HG03097 (cell line): Measurements from ENCODE around the gene PRRT2.
"Not testable (repeated sequence)": the region's sequence is repeated elsewhere in the genome, so short reads cannot be mapped to it uniquely, and the experiment has no call there.

Experiments used
- ATAC-seq: cut with Tn5 transposase; IDR thresholded peaks from one replicate; pipeline ENCODE4 v1.9.1; 2021; ENCODE audit not compliant: unreplicated experiment, low FRiP score

PRRT2 gene

DNA sequence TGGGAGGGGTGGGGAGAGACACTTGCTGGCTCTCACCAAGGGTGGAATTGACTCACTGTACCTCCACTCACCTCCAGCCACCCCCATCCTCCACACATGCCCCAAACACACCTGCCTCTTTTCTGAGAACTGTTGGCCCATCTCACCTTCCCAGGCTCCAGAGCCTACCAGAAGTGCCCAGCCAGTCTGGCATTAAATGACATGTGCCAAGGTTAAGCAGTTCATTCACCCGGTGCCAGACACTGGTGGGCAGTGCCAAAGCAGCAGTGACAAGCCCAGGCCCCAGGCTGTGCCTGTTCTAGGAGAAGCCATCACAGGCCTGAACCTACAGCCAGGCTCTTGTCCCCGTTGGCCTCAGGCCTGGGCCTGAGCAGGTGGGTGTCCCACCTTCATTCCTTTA, 19.5 kb downstream of the PRRT2 start:
- no peak for ATAC-seq

GRCh38 chr16:29833219-29833618, 21.2 kb downstream of the PRRT2 start:
- not testable (repeated sequence) for ATAC-seq

GRCh38 chr16:29834079-29834478, 22.1 kb downstream of the PRRT2 start:
- ATAC-seq = no peak

GRCh38 chr16:29835926-29836325, 23.9 kb downstream of the PRRT2 start:
- ATAC-seq = no peak

DNA sequence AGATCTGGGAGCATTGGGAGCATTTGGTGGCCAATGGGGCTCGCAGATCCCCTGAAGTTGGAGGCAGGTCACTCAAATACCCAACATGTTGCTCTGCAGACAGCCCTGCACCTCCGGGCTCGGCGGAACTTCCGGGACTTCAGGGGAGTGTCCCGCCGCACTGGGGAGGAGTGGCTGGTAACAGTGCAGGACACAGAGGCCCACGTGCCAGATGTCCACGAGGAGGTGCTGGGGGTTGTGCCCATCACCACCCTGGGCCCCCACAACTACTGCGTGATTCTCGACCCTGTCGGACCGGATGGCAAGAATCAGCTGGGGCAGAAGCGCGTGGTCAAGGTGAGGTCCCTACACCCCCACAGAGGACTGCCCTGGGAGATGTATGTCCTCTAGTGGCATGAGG, 24.6 kb downstream of the PRRT2 start:
- no peak for ATAC-seq

- ATAC-seq = no peak
Measured at GRCh38 chr16:29837841-29838240, 25.8 kb downstream of the PRRT2 start.

GRCh38 chr16:29839822-29840221, 27.8 kb downstream of the PRRT2 start:
- no peak for ATAC-seq

GRCh38 chr16:29840240-29840639, 28.2 kb downstream of the PRRT2 start:
- no peak for ATAC-seq

- ATAC-seq = no peak
Measured at GRCh38 chr16:29841631-29842030, 29.6 kb downstream of the PRRT2 start.

- no peak for ATAC-seq
Measured at GRCh38 chr16:29842732-29843346, 30.8 kb downstream of the PRRT2 start.

DNA sequence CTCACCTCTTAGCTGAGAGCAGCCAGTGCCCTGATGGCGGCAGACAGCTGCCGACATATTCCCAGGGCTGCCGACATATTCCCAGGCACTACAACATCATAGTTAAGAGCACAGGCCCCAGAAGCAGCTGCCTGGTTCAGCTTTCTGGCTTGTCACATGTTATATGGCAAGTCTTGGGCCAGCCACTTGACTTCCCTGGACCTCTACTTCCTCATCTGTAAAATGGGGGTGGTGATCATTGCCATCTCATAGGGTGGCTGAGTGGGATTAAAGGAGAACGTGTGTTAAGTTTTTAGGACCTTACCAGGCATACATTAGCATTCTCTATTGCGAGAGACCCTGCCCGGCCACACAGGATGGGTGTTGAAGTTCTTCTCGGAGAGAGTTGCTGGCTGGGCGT, 31.9 kb downstream of the PRRT2 start:
- no peak for ATAC-seq

- ATAC-seq = no peak
Measured at GRCh38 chr16:29844575-29845331, 32.8 kb downstream of the PRRT2 start.

GRCh38 chr16:29845656-29846055, 33.7 kb downstream of the PRRT2 start:
- ATAC-seq = no peak

DNA sequence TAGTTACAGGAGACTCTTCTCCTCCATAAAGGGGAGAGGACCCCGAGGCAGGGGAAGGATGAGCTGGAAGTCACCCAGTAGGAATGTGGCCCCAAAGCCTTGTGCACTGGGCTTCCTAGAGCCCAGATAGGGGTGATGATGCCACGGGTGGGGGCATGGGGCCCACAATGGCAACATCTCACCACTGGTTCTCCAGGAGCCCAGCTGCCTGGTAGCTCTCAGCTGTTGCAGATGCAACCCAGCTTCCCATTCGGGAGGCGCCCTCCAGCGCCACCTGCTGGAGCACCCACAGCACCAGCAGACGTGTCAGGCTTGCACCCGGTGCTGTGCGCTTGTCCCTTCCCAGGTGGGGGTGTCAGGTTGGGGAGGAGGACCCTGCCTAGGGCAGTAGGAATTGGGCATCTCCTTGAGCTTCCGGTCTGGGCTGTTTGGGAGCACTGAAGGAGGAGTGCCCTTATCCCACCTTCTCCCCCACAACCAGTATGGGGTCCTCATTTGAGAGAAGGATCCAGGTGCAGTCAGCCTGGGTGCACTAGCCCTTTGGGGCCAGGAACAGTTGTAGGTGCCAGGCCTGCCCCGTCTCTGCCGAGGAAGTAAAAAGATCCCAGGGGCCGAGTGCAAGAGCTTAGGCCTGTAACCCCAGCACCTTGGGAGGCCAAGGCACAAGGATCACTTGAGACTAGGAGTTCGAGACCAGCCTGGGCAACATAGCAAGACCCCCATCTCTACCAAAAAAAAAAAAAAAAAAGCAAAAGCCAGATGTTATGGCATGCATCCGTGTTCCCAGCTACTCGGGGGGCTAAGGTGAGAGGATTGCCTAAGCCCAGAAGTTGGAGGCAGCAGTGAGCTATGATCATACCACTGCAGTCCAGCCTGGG, 36.7 kb downstream of the PRRT2 start:
- ATAC-seq = no peak

DNA sequence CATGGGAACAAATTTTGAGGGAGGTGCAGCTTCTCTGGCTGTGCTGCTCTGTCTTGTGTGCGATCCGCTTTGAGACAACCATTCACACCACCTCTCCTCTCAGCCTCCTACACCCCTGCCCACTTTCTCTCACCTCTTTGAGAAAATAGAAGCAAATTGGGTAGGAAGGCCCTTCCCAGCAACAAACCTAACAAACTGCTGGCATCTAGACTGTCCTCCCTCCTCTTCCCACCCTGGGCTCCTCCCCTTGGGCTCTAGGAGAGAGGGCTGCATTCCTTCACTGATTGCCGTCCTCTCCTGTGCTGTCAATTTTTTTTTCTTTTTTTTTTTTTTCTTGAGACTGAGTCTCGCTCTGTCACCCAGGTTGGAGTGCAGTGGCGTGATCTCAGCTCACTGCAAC, 37.5 kb downstream of the PRRT2 start:
- no peak for ATAC-seq

GRCh38 chr16:29850998-29851397, 39.0 kb downstream of the PRRT2 start:
- ATAC-seq = no peak

DNA sequence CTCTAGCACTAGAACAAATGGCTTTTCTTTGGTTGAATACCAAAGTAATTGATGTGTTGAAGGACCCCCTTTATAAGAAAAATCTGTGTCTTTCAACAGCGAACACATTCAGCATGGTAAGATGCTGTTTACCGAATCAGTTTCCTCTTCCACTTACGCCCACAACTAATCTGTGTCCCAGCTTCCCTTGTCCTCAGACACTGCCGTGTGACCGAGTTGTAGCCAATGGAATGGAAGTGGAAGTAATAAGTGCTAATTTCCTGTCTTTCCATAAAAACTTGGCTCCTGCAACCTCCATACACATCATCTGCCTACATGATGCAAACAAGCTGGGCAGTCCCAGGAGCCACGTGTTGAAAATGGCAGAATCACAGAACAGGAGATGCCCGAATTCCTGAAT, 40.7 kb downstream of the PRRT2 start:
- ATAC-seq = no peak

- no peak for ATAC-seq
Measured at GRCh38 chr16:29854520-29855100, 42.6 kb downstream of the PRRT2 start.

- ATAC-seq = no peak
Measured at GRCh38 chr16:29857133-29857760, 45.3 kb downstream of the PRRT2 start.

DNA sequence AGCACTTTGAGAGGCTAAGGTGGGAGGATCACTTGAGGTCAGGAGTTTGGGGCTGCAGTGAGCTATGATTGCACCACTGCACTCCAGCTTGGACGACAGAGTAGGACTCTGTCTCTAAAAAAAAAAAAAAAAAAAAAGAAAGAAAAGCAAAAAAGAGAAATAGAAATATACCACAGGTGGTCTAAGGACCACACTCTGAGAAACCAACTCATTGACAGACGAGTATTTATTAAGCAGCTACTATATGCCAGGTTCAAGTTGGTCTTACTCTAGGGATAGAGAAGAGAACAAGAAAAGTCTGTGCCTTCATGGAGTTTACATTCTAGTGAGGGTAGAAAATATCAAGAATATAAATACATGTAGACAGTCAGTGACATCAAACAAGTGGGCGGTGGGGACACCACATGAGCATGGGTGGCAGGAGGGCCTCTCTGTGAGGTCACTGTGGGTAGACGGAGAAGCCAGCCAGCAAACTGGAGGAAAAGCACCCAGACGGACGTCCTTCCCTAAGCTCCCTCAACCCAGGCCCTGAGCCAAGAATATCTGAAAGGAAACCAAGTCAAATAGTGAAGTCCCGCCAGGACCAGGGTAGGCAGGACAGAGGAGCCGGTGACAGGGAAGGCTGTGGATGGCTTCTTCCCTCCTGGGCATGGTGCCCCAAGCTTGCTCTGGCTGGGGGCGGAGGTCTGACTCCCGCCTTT, 46.3 kb downstream of the PRRT2 start:
- no peak for ATAC-seq
